NCI-H2107 treated with DMSO at 0.1 percent for 48 hours (cell line): Measurements from ENCODE around the gene FOXJ3.
"Not testable (repeated sequence)": the region's sequence is repeated elsewhere in the genome, so short reads cannot be mapped to it uniquely, and the experiment has no call there.

Source experiments
- DNase-seq: peaks from one replicate; lab custom pipeline; 2025; ENCODE audit not compliant: unreplicated experiment; lab: John Stamatoyannopoulos, UW

Gene FOXJ3

DNA sequence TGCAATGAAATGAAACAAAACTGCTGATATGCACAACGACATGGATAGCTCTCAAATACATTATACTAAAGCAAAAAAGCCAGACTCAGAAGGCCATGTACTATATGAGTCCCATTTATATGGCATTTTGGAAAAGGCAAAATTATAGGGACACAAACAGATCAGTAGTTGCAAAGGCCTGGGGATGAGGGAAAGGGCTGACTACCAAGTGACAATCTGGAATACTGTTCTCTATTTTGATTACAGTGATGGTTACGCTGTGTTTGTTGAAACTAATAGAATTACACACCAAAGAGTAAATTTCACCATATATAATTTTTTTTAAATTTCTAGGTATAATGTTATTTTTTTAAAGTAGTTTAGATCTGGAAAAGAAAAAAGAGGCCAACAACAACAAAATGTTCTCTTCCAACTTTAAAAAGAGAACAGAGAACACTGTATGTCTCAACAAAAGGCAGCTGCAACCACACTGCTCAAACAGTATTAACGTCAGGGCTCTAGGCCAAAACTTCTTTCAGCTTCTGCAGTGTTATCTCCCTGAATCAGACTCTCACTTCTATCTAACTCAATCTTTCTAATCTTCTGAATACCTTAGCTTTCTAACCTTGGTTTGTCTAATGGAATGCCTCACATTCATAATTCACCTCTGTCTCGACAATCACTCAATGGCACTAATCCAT is 75.8 kb downstream of the FOXJ3 start:
- peak; percentile 7 for DNase-seq

DNA sequence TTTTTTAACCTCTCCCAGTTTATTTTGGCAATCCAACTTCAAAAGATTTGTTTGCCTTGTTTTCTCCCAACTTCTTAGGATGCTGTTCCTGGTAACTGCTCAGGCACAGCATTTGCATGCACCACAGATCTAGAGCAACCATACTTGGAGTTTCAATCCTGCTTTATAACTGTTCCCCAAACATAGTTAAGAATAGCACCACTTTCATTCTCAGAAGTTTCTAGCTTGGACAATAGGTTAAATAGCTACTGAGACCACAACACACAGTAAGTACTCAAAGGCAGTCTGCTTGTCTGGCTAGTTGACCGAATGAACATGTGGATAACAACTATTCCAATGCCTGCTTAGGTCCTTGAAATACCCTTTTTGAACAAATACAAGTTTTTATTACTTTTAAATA is 76.8 kb downstream of the FOXJ3 start:
- no peak for DNase-seq

DNA sequence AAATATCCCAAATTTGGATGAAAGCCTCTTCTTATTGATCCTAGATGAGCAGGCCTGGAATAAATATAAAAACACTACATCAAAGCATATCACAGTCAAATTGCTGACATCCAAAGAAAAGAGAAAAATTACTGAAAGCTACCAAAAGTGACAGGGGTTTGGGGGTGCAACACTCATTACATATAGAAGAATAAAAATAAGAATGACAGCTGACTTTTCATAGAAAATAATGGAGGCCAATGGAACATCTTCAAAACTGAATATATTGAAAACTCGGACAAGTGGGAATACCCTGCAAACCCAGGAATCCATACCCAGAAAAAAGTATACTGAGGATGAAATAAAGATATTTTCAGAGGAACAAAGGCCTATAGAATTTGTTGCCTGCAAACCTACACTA is 84.0 kb downstream of the FOXJ3 start:
- DNase-seq = no peak

DNA sequence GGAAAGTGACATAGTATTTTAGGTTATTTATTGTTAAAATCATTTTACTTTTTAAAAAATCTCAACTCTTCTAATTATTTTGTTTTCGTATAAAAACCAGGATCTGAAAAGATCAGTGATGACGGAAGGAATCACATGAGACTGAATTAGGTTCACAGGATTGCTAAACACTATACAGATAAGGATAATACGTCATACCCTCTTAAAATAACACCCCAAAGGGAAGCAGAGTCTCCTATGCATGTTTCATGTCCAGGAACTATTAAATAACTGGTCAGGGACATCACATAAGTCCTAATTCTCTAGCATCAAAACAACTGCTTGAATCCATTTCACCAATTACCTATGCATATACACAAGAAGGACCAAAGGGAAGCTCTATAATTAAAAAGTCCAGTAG is 84.9 kb downstream of the FOXJ3 start:
- no peak for DNase-seq

DNA sequence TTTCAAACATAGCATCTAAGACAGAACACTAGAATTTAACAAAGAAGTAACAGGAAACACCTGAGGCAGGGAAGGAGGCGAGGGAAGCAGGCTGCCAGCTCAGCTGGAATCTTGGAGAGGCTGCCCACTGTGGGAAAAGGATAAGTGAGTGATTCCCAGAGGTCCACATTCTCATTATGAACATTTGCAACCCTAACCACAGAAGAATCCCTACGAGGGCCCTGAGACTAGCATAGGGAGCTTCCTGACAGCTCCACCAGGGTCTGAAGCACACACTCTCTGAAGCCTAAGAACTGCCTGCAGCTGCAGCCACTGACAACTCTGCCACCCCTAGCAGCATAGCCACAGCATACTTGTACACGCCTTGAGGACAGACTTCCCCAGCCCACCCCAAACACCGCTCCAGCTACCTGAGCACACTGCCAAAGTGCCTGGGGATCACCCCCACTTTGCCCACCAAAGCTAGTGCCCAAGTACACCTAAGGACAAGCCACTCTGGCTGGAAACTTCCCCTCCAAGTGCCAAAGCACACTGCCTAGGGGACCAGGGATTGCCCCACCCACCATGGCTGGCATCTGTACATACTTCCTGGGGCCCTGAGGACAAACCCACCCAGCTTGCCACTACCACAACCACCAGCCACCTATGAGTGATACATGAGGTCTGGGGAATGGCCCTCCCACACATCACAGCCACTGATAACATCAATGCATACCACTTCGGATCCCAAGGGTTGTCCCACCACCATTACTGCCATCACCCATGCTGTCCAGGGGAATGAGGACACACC is 93.9 kb downstream of the FOXJ3 start:
- DNase-seq = peak; percentile 42

DNA sequence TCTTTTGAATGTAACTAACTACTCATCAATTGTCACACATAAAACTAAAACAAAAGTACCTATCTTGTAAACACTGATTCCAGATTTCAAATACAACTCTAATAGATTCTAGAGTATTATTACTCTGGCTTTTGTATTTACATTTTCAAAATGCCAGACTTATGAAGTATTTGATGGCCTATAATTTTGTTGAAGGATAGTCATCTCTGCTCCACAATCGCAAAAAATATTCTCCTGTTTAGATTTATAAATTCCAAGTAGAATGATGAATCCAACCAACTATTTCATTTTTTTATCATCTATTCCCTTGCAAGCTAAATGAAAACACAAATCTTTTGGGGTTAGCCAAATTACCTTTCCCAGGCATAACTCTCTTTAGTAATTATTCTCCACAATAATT is 95.5 kb downstream of the FOXJ3 start:
- no peak for DNase-seq

DNA sequence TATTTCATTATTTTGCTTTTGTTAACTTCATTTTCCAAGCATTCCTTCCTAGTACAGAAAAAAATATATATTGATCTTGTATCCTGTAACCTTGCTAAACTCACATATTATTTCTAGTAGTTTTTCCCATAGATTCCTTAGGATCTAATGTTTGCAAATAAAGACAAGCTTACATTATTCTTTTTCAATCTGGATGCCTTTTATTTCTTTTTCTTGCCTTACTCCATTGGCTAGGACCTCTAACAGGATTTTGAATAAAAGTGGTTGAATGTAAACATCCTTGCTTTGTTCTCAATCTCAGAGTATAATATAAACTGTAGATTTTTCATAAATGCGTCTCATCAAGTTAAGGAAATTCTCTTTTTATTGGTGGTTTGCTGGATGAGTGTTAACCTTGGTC is 96.0 kb downstream of the FOXJ3 start:
- DNase-seq = no peak

DNA sequence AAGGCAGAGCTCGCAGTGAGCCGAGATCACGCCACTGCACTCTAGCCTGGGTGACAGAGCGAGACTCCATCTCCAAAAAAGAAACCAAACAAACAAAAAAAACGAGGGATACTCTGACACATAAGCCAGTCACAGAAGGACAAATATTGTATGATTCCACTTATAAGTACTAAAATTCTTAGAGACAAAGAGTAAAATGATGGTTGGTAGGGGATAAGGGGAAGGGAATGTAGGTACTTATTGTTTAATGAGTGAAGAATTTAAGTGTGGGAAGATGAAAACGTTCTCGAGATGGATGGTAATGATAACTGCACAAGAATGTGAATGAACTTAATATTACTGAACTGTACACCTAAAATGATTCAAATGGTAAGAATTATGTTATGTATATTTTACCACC is 103.8 kb downstream of the FOXJ3 start:
- DNase-seq = no peak

DNA sequence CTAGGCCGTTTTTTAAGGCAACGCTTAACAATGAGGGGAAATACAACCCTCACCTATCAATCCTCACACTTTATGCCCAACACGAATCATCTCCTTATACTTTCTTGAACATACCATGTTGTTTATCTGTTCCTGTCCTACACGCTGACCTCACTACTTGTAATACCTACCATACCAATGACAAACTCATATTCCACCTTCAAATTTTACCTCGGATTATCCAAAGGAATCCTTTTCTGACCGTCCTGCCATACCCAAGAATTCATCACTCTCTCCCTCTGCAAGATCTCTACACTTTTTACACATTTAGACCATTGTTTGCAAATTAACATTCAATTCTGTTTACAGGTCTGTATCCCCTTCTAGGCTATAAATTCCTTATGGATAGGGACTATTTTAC is 106.1 kb downstream of the FOXJ3 start:
- no peak for DNase-seq

DNA sequence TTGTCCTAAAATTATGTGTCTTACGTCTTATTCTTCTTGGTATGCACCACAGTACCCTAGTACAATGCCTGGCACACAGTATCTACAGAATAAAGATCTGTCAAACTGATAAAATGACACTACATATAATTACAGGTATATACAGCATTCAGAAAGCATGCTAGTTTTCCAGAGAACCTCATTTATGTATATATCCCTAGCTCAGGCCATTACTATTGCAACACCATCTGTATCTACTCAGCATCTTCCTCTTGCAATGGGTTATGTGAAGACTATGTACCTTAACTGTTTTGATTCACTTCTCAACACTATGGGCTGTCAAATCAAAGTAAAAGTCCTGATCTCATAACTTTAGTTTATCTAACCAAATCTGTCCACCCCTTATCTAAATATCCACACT is 112.0 kb downstream of the FOXJ3 start:
- DNase-seq = no peak

DNA sequence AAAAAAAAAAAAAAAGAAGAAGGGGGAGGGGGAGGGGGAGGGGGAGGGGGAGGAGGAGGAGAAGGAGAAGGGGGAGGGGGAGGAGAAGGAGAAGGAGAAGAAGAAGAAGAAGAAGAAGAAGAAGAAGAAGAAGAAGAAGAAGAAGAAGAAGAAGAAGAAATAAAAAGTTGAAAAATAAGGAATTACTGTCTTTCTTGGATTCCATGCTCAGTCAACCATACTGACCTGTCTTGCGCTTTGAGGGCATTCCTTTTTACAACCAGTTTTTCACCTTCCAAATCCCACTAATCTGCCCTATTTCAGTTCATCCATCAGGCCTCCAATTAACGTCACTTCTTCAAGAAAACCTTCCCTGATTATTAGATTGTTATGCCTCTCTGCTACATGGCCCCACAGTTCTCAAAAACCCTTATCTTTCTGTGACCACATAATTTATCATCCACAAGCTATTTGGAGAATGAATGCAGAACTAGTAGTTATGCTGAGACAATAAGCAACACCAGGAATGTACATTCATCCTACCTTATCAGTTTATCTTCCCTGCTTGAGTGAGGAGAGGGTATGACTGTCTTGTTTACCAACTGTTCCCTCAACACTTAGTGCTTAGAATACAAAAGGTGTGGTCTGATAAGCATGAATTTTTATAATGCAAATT is 113.0 kb downstream of the FOXJ3 start:
- DNase-seq = no peak

DNA sequence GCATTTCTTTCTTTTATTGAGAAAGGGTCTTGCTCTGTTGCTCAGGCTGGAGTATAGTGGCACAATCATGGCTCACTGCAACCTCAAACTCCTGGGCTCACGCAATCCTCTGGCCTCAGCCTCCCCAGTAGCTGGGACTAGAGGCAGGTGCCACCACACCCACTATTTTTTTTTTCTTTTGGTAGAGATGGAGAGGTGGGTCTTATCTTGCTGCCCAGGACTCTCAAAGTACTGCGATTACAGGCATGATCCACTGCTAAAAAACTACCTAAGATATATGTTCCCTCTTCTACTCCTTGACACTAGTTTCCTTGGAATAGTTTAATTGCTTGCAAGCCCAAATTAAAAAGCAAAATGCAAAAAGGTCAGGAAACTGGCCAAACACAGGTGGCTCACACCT is 113.6 kb downstream of the FOXJ3 start:
- no peak for DNase-seq

DNA sequence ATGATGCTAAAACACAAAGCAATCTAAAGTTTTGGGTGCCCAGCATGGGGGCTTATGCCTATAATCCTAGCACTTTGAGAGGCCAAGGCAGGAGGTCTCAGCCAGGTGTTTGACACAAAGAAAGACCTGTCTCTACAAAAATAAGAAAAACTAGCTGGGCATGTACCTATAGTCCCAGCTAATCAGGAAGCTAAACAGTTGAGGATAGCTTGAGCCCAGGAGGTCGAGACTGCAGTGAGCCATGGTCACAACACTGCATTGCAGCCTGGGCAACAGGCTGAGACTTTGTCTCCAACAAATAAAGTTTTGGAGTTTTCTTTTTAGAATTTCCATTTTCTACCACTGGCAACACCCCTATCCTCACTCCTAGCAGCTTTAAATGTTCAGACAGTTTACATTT is 115.4 kb downstream of the FOXJ3 start:
- no peak for DNase-seq

DNA sequence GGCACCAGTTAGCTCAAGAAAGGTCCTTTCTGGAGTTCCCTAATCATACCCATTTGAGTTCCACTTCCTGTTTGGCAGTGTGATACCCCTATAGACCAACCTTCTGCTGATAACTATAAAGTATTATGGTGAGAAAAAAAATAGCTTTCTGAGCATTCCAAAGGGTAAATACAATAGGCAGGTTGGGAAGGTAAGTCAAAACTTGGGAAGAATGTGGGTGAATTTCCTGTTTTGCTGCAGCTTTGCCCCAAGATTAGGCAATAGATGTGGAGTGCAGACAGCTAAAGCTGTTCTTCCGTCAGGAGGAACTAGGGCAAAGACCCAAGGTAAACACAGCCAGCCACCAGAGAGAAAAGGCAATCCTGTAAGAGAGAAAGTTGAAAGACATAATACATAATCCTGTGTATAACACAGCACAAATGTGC is 120.6 kb downstream of the FOXJ3 start:
- no peak for DNase-seq

DNA sequence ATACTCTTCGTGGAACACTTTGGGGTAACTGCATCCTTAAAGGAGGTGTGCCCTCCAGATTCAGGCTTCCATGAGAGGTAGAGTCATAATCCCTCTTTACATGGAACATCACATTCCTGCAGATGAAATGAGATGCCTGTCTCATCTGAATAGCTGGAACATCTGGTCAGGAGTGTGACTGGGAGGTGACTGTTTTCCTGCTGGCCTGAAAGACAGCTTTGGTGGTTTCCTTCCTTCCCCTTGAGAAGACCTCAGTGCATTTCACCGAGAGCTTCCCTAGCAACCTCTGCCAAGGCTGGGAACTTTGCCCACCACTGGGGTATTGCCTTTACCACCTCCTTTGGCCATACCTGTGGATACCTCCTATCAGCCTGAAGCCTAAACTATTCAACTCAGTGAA is 123.8 kb downstream of the FOXJ3 start:
- DNase-seq = no peak

DNA sequence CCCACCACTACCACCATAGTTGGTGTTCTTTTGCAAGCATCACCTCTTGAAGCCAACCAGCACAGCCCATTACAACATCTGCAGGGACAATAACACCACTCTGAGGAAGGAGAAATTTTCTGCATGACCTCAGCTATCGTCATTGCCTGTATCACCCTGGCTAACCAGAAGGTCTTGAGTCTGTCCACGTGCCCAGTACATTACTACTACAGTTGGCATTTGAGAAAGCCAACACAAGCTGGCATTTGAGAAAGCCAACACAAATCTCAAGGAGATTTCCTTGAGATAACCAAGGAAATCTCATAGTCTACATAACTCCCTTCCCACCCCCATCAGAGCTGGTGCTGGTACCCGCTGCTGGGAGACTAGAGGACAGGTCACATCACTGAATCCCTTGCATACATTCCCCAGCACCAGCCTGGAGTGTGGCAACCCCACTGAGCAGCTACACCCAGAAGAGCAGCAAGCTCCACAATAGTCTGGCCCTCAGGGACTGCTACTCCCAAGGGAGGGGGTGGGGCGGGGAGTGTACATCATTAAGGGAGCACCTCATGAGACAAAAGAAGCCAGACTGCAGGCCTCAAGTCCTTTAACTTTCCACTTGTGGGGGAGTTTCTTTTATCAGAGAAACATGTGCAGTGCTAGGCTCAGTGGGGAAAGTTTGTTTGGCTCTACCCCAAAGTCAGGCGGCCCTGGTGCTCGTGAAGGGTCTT is 124.5 kb downstream of the FOXJ3 start:
- DNase-seq = no peak

DNA sequence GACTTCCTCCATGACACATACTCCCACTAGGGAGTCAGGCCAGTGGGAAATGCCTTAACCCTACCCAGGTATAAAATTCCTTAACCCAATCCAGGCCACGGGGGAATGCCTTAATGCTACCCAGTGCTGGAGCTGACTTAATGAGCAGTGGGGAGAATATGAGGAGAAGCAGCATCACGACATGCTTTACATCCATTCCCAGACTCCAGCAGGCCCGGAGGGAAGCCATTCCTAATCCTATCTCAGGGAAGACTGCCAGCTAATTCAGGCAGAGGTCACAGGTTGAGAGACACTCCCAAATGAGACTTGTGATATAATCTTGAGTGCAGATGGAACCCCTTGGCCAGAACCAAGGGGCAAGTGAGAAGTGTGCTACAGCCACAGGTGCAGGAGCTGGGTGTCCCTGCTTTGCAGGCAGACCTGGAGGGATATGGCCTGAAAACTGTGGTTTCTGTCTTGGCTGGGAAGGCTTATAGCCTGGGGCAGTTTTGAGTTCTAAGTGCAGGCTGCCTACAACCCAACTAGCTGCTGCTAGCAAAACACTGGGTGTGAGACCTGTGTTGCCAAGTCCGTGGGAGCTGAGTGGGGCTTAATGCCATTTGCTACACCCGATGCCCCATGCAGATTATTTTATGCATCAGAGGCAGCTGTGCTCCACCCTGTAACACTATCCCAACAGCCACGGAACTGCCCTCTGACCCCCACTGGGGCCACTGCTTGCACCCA is 125.3 kb downstream of the FOXJ3 start:
- no peak for DNase-seq

DNA sequence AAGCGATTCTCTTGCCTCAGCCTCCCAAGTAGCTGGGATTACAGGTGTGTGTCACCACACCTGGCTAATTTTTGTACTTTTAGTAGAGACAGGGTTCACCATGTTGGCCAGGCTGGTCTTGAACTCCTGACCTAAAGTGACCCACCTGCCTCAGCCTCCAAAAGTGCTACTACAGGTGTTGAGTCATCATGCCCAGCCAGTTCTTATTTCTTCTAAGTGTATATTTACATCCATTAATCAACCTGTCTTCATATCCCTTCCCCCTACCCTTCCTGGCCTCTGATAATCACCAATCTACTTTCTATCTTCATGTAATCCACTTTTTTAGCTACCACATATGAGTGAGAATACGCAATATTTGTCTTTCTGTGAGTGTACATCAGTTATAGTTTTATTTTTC is 128.1 kb downstream of the FOXJ3 start:
- DNase-seq = not testable (repeated sequence)

DNA sequence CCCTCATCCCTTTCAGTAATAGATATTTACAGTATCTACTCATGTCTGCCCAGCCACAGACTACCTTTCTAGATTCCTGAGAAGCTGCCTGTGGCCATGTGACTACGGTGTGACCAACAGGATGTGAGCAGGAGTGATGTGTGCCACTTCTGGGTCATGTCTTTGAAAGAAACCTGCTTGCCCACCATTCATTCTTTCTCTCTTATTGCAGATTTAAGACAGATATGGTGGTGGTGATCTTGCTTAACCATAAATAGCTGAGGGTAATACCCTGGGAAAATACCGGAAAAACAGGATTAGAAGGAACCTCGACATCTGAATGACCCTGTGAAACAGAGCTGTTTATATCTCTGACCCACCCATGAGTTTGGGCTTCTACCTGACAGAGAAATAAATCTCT is 128.9 kb downstream of the FOXJ3 start:
- no peak for DNase-seq

DNA sequence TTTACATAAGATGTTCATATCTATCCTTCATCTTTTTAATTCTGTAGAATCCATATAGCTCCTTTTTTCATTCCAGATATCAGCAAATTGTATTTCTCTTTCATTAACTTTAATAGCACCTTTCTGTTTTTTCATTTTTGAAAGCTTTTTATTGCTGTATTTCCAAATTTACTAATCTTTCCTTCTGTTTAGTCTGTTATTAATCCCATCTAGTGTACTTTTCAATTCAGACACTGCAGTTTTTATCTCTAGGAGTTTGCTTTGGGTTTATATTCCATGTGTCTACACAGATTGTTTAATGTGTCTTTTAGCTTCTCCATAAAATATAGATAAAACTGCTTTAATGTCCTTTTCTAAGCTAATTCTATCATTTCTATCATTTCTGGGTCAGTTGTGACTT is 133.0 kb downstream of the FOXJ3 start:
- no peak for DNase-seq

DNA sequence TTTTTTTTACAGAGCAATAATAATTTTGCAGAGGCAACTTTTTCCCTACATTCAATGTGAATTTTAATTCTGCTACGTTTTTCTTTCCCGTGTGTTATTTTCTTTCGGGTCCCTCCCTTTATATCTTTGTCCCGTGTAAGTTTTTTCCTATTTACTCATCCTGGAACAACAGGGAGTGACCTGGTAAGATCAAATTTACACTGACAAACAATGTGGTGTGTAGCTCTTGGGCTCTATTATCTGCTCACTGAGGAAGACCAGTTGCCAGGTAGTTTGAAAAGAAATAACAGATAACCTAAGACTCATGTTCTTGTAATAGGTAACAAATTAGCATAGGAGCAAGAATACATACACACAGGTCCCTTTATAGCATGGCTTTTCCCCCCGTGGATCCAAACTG is 136.8 kb downstream of the FOXJ3 start:
- no peak for DNase-seq
